CD4-positive, alpha-beta T cell (primary cell): ENCODE measurements around the gene SLC25A29. TPM values are rescaled to one million over a fixed set of nuclear protein-coding genes. Genes with fewer than 3 reads are reported as not detected.
"Not testable (repeated sequence)": the region's sequence is repeated elsewhere in the genome, so short reads cannot be mapped to it uniquely, and the experiment has no call there.

Source experiments
- ATAC-seq: fragments of 200-7000 bp; cut with Tn5 transposase; one replicate; pipeline ENCODE4 v1.10.0; 2022; ENCODE audit warnings: mild to moderate bottlenecking; ENCODE audit not compliant: poor library complexity
- CTCF ChIA-PET: fragments of 350-600 bp; sonication (Branson Sonifier 250); formaldehyde crosslinking; loops from one replicate; lab custom pipeline; 2021; ENCODE audit warnings: antibody characterized with exemption, inconsistent platforms; lab: Charles Lee
- POLR2A ChIA-PET: fragments of 350-600 bp; sonication (Branson Sonifier 250); formaldehyde crosslinking; loops from one replicate; lab custom pipeline; 2021; ENCODE audit warnings: antibody characterized with exemption, inconsistent platforms; lab: Charles Lee
- DNase-seq, 14 experiments: peaks; one replicate each; pipeline ENCODE4 v3.0.0-alpha.2; 2013 to 2020; ENCODE audit warnings: mixed read lengths in 2 of 14
- H3K27ac ChIP-seq, 2 donors: one replicate each; pipeline versions ENCODE4 v1.5.1 to v1.7.0; 2013; ENCODE audit warnings: low read length in 2 of 2, low read depth in 1 of 2, mild to moderate bottlenecking in 1 of 2
- H3K27me3 ChIP-seq, 2 experiments: 1 replicate in 1 of 2; 2 replicates in 1 of 2; pipeline versions ENCODE4 v1.6.1 to v1.7.0; 2013; ENCODE audit warnings: low read length in 2 of 2, control low read depth in 1 of 2, mild to moderate bottlenecking in 1 of 2, moderate library complexity in 1 of 2; ENCODE audit not compliant: insufficient read depth in 2 of 2, control insufficient read depth in 1 of 2
- H3K36me3 ChIP-seq: one replicate; pipeline ENCODE4 v1.6.1; 2013; ENCODE audit warnings: low read length, control low read depth; ENCODE audit not compliant: insufficient read depth
- H3K4me1 ChIP-seq: one replicate; pipeline ENCODE4 v1.6.1; 2013; ENCODE audit warnings: low read length, control low read depth; ENCODE audit not compliant: insufficient read depth
- H3K4me3 ChIP-seq: one replicate; pipeline ENCODE4 v1.5.1; 2013; ENCODE audit warnings: mild to moderate bottlenecking, low read length, moderate library complexity
- H3K9me3 ChIP-seq, 2 experiments: 1 replicate in 1 of 2; 2 replicates in 1 of 2; pipeline versions ENCODE4 v1.6.1 to v1.7.0; 2013; ENCODE audit warnings: low read length in 2 of 2, mild to moderate bottlenecking in 2 of 2, control low read depth in 1 of 2, moderate library complexity in 1 of 2; ENCODE audit not compliant: control insufficient read depth in 1 of 2, insufficient read depth in 1 of 2
- H3K27ac Mint-ChIP-seq: one replicate; pipeline ENCODE4 v1.8.0; 2020; ENCODE audit warnings: mixed read lengths
- H3K27me3 Mint-ChIP-seq: one replicate; pipeline ENCODE4 v1.8.0; 2021; ENCODE audit warnings: mixed read lengths
- H3K36me3 Mint-ChIP-seq: one replicate; pipeline ENCODE4 v1.8.0; 2021; ENCODE audit warnings: low read depth, mixed read lengths
- H3K4me1 Mint-ChIP-seq: one replicate; pipeline ENCODE4 v1.8.0; 2021; ENCODE audit warnings: low read depth, mixed read lengths
- H3K4me3 Mint-ChIP-seq: one replicate; pipeline ENCODE4 v1.8.0; 2020; ENCODE audit warnings: mild to moderate bottlenecking, mixed read lengths
- H3K9me3 Mint-ChIP-seq: one replicate; pipeline ENCODE4 v1.8.0; 2020; ENCODE audit warnings: mixed read lengths
- intact Hi-C, 2 experiments: fragments of 100-400 bp; cut with DNase I in 1 of 2; cut with micrococcal nuclease in 1 of 2; formaldehyde crosslinking; loops; one replicate each; pipeline versions ENCODE4 v1.15.1 to v1.9.0; 2023 to 2025; cut with DNase I, micrococcal nuclease
- total RNA-seq, 174 experiments: library from RNA in 2 of 174; stranded (reverse) in 2 of 174; gene quantifications; one replicate each; pipeline ENCODE4 v1.2.3 and lab custom pipeline; 2021 to 2026
- TF ChIP-seq, protein P1 (sequence below): fragments of 200-600 bp; IDR thresholded peaks from one replicate; pipeline ENCODE4 v1.8.0; 2022; ENCODE audit warnings: antibody characterized with exemption, mild to moderate bottlenecking

Gene SLC25A29
- total RNA-seq, 2 experiments from 2014 or later = 2.5 TPM

DNA sequence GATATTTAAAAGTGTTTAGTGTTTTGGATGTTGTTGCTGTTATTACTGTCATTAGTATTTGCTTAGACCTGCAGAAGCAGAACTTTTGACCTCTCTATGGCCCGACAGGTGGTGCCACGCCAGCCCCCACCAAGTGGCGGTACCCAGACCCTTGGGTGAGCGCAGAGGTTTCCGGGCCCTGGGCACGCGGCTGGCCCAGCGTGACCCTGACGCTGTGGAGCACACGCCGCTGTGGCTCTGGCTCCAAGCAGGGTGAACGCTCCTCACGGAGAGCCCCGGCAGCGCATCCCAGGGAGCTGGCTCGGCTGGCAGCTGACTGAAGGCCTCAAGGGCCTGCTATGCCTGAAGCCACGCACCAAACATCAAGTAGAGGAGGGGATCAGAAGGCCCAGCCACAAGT is 39.5 kb upstream of the SLC25A29 start:
- Histone ChIP-seq H3K27ac (no peak overlapping the region), H3K4me3 (no peak overlapping the region), H3K4me1 (peaks cover 3% of the 10 kb centered on the region), H3K36me3 (peaks cover 49% of the 10 kb centered on the region), H3K9me3 (no peaks in the 10 kb centered on the region), H3K27me3 (no peaks in the 10 kb centered on the region)
- CTCF ChIA-PET = no interaction called here
- POLR2A ChIA-PET = no interaction called here
- DNase-seq (no peak), ATAC-seq (no peak)
- Mint-ChIP-seq H3K36me3 (peaks cover 63% of the 10 kb centered on the region), H3K27ac (no peak overlapping the region), H3K4me1 (no peaks in the 10 kb centered on the region), H3K27me3 (no peaks in the 10 kb centered on the region), H3K4me3 (no peak overlapping the region), H3K9me3 (no peaks in the 10 kb centered on the region)
- intact Hi-C loops = no loop called here
- TF ChIP-seq, protein P1, sequence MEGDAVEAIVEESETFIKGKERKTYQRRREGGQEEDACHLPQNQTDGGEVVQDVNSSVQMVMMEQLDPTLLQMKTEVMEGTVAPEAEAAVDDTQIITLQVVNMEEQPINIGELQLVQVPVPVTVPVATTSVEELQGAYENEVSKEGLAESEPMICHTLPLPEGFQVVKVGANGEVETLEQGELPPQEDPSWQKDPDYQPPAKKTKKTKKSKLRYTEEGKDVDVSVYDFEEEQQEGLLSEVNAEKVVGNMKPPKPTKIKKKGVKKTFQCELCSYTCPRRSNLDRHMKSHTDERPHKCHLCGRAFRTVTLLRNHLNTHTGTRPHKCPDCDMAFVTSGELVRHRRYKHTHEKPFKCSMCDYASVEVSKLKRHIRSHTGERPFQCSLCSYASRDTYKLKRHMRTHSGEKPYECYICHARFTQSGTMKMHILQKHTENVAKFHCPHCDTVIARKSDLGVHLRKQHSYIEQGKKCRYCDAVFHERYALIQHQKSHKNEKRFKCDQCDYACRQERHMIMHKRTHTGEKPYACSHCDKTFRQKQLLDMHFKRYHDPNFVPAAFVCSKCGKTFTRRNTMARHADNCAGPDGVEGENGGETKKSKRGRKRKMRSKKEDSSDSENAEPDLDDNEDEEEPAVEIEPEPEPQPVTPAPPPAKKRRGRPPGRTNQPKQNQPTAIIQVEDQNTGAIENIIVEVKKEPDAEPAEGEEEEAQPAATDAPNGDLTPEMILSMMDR = no peak

GRCh38 chr14:100344657-100345056 is 38.4 kb upstream of the SLC25A29 start:
- H3K4me1 ChIP-seq, H3K9me3 ChIP-seq, CTCF ChIA-PET, H3K27ac ChIP-seq, DNase-seq, H3K27me3 Mint-ChIP-seq, H3K9me3 Mint-ChIP-seq, H3K27ac Mint-ChIP-seq, ATAC-seq, H3K4me3 Mint-ChIP-seq, H3K4me3 ChIP-seq, intact Hi-C loops, H3K4me1 Mint-ChIP-seq, POLR2A ChIA-PET, H3K27me3 ChIP-seq: not testable (repeated sequence)
- H3K36me3 ChIP-seq = peaks cover 50% of the 10 kb centered on the region
- peaks cover 65% of the 10 kb centered on the region for H3K36me3 Mint-ChIP-seq

DNA sequence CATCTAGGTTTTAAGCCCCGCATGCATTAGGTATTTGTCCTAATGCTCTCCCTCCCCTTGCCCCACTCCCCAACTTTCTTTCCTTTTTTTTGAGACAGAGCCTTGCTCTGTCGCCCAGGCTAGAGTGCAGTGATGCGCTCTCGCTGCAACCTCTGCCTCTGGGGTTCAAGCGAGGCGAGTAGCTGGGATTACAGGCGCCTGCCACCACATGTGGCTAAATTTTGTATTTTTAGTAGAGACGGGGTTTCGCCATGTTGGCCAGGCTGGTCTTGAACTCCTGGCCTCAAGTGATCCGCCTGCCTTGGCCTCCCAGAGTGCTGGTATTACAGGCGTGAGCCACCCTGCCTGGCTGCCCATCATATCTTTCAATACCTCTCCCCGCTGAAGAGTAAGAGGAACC is 36.6 kb upstream of the SLC25A29 start:
- H3K9me3 Mint-ChIP-seq = not testable (repeated sequence)

GRCh38 chr14:100342195-100342594 is 36.0 kb upstream of the SLC25A29 start:
- H3K4me3 ChIP-seq = no peak overlapping the region
- Mint-ChIP-seq H3K27me3 (no peaks in the 10 kb centered on the region), H3K4me1 (no peaks in the 10 kb centered on the region), H3K4me3 (no peak overlapping the region), H3K27ac (no peak overlapping the region), H3K9me3 (no peaks in the 10 kb centered on the region), H3K36me3 (peaks cover 61% of the 10 kb centered on the region)
- intact Hi-C loops = no loop called here
- TF ChIP-seq, protein P1 = no peak
- H3K36me3 ChIP-seq = peaks cover 37% of the 10 kb centered on the region
- H3K27ac ChIP-seq = no peak overlapping the region
- no peaks in the 10 kb centered on the region for H3K9me3 ChIP-seq
- CTCF ChIA-PET = no interaction called here
- DNase-seq (no peak), ATAC-seq (no peak)
- peaks cover 5% of the 10 kb centered on the region for H3K4me1 ChIP-seq
- H3K27me3 ChIP-seq = no peaks in the 10 kb centered on the region
- POLR2A ChIA-PET = no interaction called here

More for the DNA sequence above, 36.6 kb upstream of the SLC25A29 start:
- CTCF ChIA-PET, H3K27ac Mint-ChIP-seq, ATAC-seq, POLR2A ChIA-PET, H3K4me1 Mint-ChIP-seq, DNase-seq, H3K27me3 Mint-ChIP-seq, H3K27me3 ChIP-seq, H3K4me3 ChIP-seq, H3K9me3 ChIP-seq, intact Hi-C loops, H3K4me3 Mint-ChIP-seq, H3K27ac ChIP-seq, H3K4me1 ChIP-seq: not testable (repeated sequence)
- peaks cover 37% of the 10 kb centered on the region for H3K36me3 ChIP-seq
- H3K36me3 Mint-ChIP-seq = peaks cover 60% of the 10 kb centered on the region
